Ovary (tissue), 9 donors: ENCODE results near the gene A4GALT. TPM values are rescaled to one million over a fixed set of nuclear protein-coding genes. Genes with fewer than 3 reads are reported as not detected.

Source experiments
- DNase-seq, 5 donors: peaks; one replicate each; pipeline ENCODE4 v3.0.0-alpha.2; 2019 to 2020
- H3K27ac ChIP-seq, 2 donors: fragments of 200-600 bp; one replicate each; pipeline versions ENCODE4 v1.5.1 to v1.8.0; 2019 to 2022
- H3K27me3 ChIP-seq: fragments of 200-600 bp; one replicate; pipeline ENCODE4 v1.8.0; 2022
- H3K36me3 ChIP-seq: fragments of 200-600 bp; sonication (generic); one replicate; pipeline ENCODE4 v1.5.1; 2019
- H3K4me1 ChIP-seq: one replicate; pipeline ENCODE4 v1.8.1; 2013; ENCODE audit warnings: mild to moderate bottlenecking, moderate library complexity; ENCODE audit not compliant: insufficient read depth
- H3K4me3 ChIP-seq: fragments of 200-600 bp; sonication (generic); one replicate; pipeline ENCODE4 v1.5.1; 2017
- H3K9me3 ChIP-seq, 2 donors: fragments of 200-600 bp in 1 of 2; sonication (generic) in 1 of 2; one replicate each; pipeline versions ENCODE4 v1.5.1 to v1.8.1; 2013 to 2019; ENCODE audit warnings: mild to moderate bottlenecking in 1 of 2, moderate library complexity in 1 of 2
- EP300 ChIP-seq: sonication (generic); formaldehyde crosslinking; IDR thresholded peaks from one replicate; pipeline ENCODE4 v1.6.1; 2017; ENCODE audit warnings: antibody characterized with exemption
- POLR2A ChIP-seq: fragments of 450-650 bp; IDR thresholded peaks from one replicate; pipeline ENCODE4 v1.6.1; 2017; ENCODE audit warnings: antibody characterized with exemption, mild to moderate bottlenecking, moderate library complexity
- WGBS, 3 donors: extraction: QIAGEN DNeasy Blood & Tissue Kit in 1 of 3; methylation state at CpG; one replicate each; pipeline versions ENCODE4 v1.1.5 to v1.1.7; 2013 to 2017; 5-methylcytosine and 5-hydroxymethylcytosine counted together
- intact Hi-C, 4 donors: fragments of 100-400 bp; cut with DNase I; formaldehyde crosslinking; loops; one replicate each; pipeline versions ENCODE4 v1.11.0 to v1.15.1; 2022 to 2023
- polyA plus RNA-seq, 2 donors: library from polyadenylated mRNA; stranded (reverse); fragments of 200-250 nt in 1 of 2; fragments of 350-450 nt in 1 of 2; fragmentation: Illumina TruSeq in 1 of 2; extraction: RNeasy Lipid Tissue Mini Kit (QIAGEN cat#74804) in 1 of 2; gene quantifications; one replicate each; pipeline ENCODE4 v1.2.3, GENCODE V29; 2013 to 2014
- total RNA-seq, 7 donors: library from RNA; depleted of rRNA in 2 of 7; stranded (reverse); fragments of >200 nt in 2 of 7; fragmentation: NEBNext Ultra II Directional in 3 of 7; extraction: Animal tissue kit (Norgen Biotek cat#: 25700) in 3 of 7; gene quantifications; one replicate each; pipeline versions ENCODE4 v1.1.0 to v1.2.4, GENCODE V29; 2016 to 2023
- TF ChIP-seq, protein P1 (sequence below), 3 donors: fragments of 450-650 bp in 2 of 3; fragments of 200-600 bp in 1 of 3; IDR thresholded peaks; one replicate each; pipeline versions ENCODE4 v1.5.1 to v1.8.0; 2016 to 2022; ENCODE audit warnings: antibody characterized with exemption in 3 of 3, mild to moderate bottlenecking in 1 of 3
- donor health status: DM: no; HTN: no; CAD: no; lungs with moderate emphysema.
- donor health status: DM: no; HTN: no; CAD: no.
- donor health status: Bipolar disorder and iron deficiency.
- donor health status: DM: yes; HTN: yes; CAD: no.
- donor health status: DM: no; HTN: no; CAD: no.
- donor health status: DM: yes; HTN: yes; CAD: no.

A4GALT gene
- total and polyA plus RNA-seq, 9 donors, result 2.0 to 19.6 (median 11.7) TPM

DNA sequence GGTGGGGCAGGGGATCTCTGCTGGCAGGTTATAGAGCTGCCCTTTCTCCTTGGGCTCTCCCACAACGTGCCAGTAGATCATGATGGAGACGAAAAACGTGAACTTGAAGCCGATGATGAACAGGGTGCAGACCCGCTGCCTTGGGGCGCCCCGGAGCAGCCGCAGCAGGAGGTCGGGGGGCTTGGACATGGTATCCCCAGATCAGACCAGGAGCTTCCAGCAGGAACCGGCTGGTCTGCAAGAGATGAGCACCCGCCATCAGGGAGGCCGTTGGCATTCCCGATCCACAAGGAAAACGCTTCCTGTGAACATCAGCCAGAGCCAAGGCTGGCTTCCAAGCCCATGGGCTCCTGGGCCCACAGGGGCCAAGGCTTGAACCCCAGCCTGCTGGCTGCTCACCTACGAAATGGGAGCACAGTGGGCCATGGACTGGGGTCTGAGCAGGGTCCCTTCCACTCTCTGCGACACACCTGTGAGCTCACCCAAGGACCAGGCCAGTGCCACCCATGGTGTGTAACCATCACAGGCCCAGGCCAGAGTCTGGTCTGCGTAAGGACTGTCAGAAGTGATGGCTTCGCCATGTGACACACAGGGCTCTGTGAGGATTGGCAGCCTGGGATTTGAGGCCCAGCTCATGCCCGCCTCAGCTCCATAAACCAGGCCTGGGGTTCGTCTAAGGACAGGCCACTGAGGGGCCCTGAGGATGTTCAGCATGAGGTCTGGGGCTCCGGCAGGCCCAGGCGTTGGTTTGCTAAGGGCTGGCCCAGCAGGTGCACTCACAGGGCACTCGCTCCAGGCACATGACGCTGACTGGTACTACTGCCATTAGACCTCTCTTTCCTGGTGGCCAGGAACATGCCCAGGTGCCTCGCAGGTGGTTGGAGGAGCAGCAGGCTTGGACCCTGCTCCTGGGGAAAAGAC, 26.6 kb downstream of the A4GALT start:
- H3K27ac ChIP-seq, result no peak overlapping the region
- H3K9me3 ChIP-seq, result no peaks in the 10 kb centered on the region
- TF ChIP-seq POLR2A, result no peak
- intact Hi-C loops, result loop anchor here in 1 of 4 donors (10.0 kb wide), 1 partner anchor 241 kb away; no protein-coding TSS in a partner anchor
- DNase-seq, result no peak
- WGBS, 3 donors, result 91 to 94% (median 93%) methylated on average over 25 of the region's 25 CpGs
- H3K27me3 ChIP-seq, result no peaks in the 10 kb centered on the region
- no peaks in the 10 kb centered on the region for H3K36me3 ChIP-seq
- peaks cover 9% of the 10 kb centered on the region for H3K4me1 ChIP-seq
- no peak overlapping the region for H3K4me3 ChIP-seq

DNA sequence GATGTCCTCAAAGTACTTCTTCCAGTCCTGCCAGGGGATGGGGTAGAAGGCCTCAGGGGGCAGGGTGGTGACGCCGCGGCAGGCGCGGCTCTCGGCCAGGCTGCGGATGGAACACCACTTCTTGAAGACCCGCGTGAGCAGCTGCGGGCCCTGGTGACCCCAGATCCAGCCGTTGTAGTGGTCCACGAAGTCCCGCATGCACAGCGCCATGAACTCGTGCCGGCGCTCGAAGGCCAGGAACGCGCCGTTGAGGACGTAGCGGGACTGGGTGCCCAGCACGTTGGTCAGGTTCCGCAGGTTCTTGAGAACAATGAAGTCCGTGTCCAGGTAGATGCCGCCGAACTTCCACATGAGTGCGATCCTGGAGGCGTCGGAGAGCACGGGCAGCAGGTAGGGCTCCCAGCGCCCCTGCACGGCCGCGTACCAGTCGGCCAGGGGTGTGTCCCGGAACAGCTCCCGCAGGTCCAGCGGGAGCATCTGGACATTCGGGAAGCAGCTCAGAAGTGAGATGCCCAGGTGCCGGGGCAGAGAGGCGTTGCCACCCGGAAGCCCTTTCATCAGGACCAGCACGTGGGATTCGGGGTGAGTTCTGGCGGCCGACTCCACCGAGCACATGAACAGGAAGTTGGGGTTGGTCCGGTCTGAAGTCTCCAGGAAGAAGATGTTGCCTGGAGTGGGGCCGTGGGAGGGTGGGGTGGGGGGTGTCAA, 27.5 kb downstream of the A4GALT start:
- H3K4me3 ChIP-seq, result no peak overlapping the region
- no peak for DNase-seq
- no peak overlapping the region for H3K27ac ChIP-seq
- TF ChIP-seq EP300 (no peak), POLR2A (no peak)
- TF ChIP-seq, protein P1, sequence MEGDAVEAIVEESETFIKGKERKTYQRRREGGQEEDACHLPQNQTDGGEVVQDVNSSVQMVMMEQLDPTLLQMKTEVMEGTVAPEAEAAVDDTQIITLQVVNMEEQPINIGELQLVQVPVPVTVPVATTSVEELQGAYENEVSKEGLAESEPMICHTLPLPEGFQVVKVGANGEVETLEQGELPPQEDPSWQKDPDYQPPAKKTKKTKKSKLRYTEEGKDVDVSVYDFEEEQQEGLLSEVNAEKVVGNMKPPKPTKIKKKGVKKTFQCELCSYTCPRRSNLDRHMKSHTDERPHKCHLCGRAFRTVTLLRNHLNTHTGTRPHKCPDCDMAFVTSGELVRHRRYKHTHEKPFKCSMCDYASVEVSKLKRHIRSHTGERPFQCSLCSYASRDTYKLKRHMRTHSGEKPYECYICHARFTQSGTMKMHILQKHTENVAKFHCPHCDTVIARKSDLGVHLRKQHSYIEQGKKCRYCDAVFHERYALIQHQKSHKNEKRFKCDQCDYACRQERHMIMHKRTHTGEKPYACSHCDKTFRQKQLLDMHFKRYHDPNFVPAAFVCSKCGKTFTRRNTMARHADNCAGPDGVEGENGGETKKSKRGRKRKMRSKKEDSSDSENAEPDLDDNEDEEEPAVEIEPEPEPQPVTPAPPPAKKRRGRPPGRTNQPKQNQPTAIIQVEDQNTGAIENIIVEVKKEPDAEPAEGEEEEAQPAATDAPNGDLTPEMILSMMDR (IDR thresholded peaks at IDR 0.05), result no peak
- 92 to 95% (median 95%) methylated on average over 47 to 51 of the region's 51 CpGs for WGBS, 3 donors
- no peaks in the 10 kb centered on the region for H3K36me3 ChIP-seq
- H3K4me1 ChIP-seq, result peaks cover 8% of the 10 kb centered on the region
- H3K9me3 ChIP-seq, result no peaks in the 10 kb centered on the region
- H3K27me3 ChIP-seq, result no peaks in the 10 kb centered on the region
- intact Hi-C loops, result loop anchor here in 1 of 4 donors (10.0 kb wide), 1 partner anchor 242 kb away; no protein-coding TSS in a partner anchor

DNA sequence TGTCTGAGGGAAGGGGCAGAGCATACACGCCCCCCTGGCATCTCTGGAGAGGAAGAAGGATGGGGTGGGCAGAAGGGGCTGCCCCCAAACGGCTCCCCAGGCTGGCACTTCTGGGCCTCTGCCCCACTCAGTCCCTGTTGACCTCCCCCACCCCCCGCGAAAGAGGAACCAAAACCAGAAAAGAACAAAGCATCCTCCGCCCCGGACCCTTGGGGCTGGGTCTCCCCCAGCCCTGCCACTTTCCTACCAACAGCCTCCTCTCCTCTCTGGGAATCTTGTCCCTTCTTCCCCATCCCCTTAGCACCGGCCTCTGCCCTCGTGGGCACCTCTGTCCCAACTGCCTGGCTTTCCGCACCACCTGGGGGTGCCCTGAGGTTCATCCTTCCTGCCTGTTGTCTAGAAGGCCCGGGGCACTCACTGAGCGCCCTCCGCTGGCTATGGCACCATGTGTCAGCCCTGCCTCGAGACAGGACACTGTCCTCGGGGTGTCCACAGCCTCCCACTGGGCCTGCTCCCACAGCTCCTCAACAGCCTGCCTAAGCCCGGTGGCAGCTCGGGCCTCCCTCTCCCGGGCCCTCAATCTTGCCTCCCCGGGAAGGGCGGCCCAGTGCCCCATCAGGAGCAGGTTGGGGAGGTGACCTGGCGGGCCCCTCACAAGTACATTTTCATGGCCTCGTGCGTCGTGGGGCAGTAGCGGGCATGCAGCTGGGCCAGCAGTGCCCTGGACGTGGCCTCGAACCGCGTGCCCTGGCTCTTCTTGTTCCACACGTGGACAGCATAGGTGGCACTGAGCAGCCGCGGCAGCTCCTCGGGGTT, 28.2 kb downstream of the A4GALT start:
- WGBS, 3 donors, result 86 to 90% (median 87%) methylated on average over 31 to 32 of the region's 32 CpGs
- Histone ChIP-seq H3K36me3 (no peaks in the 10 kb centered on the region), H3K27me3 (no peaks in the 10 kb centered on the region), H3K4me3 (no peak overlapping the region), H3K9me3 (no peaks in the 10 kb centered on the region), H3K4me1 (peaks cover 14% of the 10 kb centered on the region), H3K27ac (no peak overlapping the region)
- DNase-seq, result no peak
- no peak for TF ChIP-seq EP300
- no peak for TF ChIP-seq POLR2A
- TF ChIP-seq, protein P1 (IDR thresholded peaks at IDR 0.05), result no peak
- intact Hi-C loops, result loop anchor here in 1 of 4 donors (10.0 kb wide), 1 partner anchor 242 kb away; no protein-coding TSS in a partner anchor

DNA sequence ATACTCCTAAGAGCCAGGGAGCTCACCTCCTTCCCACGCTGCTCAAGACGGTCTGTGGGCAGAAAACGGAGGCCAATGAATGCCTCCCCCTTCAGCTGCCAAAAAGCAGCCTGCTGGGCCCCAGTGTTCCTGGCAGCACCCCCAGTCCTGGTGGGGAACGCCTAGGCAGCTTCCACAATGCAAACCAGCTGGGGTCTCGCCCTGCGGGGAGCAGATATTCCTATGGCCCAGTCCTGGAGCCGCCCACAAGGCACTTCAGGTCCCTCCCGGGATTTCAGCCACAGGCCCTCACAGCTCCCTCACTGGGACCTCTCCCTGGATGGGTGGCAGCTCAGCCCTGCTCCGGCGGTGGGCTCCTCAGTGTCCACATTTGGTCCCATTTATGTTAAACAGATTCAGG, 29.2 kb downstream of the A4GALT start:
- 54 to 83% (median 72%) methylated on average over 10 of the region's 10 CpGs for WGBS, 3 donors
- no peaks in the 10 kb centered on the region for H3K36me3 ChIP-seq
- H3K27ac ChIP-seq, result no peak overlapping the region
- no peaks in the 10 kb centered on the region for H3K9me3 ChIP-seq
- H3K4me3 ChIP-seq, result no peak overlapping the region
- H3K27me3 ChIP-seq, result no peaks in the 10 kb centered on the region
- no peak for DNase-seq
- intact Hi-C loops, result loop anchor here in 1 of 4 donors (10.0 kb wide), 1 partner anchor 243 kb away; no protein-coding TSS in a partner anchor
- H3K4me1 ChIP-seq, result peaks cover 16% of the 10 kb centered on the region
- TF ChIP-seq, protein P1 (IDR thresholded peaks at IDR 0.05), result no peak
- TF ChIP-seq POLR2A (no peak), EP300 (no peak)
